Left ventricle myocardium inferior (tissue), 1 donor: ENCODE measurements around the gene SIPA1L2. TPM values are rescaled to one million over a fixed set of nuclear protein-coding genes. Genes with fewer than 3 reads are reported as not detected.
A peak's percentile ranks its signal among the peaks of the same experiment; 100 is the strongest.

Experiments
- DNase-seq: peaks from one replicate; pipeline ENCODE4 v3.0.0-alpha.2; 2020
- H3K27ac ChIP-seq: fragments of 200-600 bp; replicated peaks from 2 replicates; pipeline ENCODE4 v1.8.0; 2021
- H3K27me3 ChIP-seq: fragments of 200-600 bp; 2 replicates; pipeline ENCODE4 v1.8.0; 2021; ENCODE audit warnings: low read depth
- H3K36me3 ChIP-seq: fragments of 200-600 bp; 2 replicates; pipeline ENCODE4 v1.8.0; 2021
- H3K4me1 ChIP-seq: fragments of 200-600 bp; 2 replicates; pipeline ENCODE4 v1.8.0; 2021
- H3K4me3 ChIP-seq: fragments of 200-600 bp; 2 replicates; pipeline ENCODE4 v1.8.0; 2021; ENCODE audit warnings: mild to moderate bottlenecking, moderate library complexity
- H3K9me3 ChIP-seq: fragments of 200-600 bp; replicated peaks from 2 replicates; pipeline ENCODE4 v1.8.0; 2021
- intact Hi-C: fragments of 100-400 bp; cut with micrococcal nuclease; formaldehyde crosslinking; loops from one replicate; pipeline ENCODE4 v1.11.0; 2022
- total RNA-seq: library from RNA; stranded (reverse); fragmentation: NEBNext Ultra II Directional; extraction: Animal tissue kit (Norgen Biotek cat#: 25700); gene quantifications from one replicate; pipeline ENCODE4 v1.2.1, GENCODE V29; 2021
- TF ChIP-seq, protein P1 (sequence below): fragments of 200-600 bp; IDR thresholded peaks from 2 replicates; pipeline ENCODE4 v1.8.0; 2021; ENCODE audit warnings: antibody characterized with exemption, mild to moderate bottlenecking, borderline replicate concordance
- donor health status: DM: no; HTN: yes; CAD: no; lungs with severe emphysema.

SIPA1L2 gene
- total RNA-seq, 1 donor from 2014 or later: 127 TPM

DNA sequence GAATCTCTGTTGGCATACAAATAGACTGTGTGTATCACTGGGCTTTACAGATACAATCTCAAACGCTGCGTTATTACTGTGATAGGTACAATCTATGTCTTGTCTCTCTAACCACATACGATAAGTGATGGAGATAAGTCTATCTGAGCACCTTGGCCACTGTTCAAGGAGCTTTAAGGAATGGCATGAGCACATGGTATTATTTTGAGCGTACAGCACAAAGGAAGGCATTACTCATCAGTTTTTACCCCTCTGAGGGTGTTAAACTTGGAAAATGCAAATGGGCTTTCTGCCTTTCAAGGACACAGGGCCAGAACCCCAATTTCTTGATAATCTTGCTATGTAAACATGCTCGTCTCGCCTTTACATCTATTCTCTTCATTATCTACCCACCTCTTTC is 11.6 kb upstream of the SIPA1L2 start:
- Histone ChIP-seq H3K9me3 (no peaks in the 10 kb centered on the region), H3K27ac (no peak overlapping the region), H3K4me3 (no peak overlapping the region), H3K27me3 (no peaks in the 10 kb centered on the region), H3K4me1 (no peaks in the 10 kb centered on the region), H3K36me3 (no peaks in the 10 kb centered on the region)
- intact Hi-C loops: no loop called here
- no peak for DNase-seq
- TF ChIP-seq, protein P1, sequence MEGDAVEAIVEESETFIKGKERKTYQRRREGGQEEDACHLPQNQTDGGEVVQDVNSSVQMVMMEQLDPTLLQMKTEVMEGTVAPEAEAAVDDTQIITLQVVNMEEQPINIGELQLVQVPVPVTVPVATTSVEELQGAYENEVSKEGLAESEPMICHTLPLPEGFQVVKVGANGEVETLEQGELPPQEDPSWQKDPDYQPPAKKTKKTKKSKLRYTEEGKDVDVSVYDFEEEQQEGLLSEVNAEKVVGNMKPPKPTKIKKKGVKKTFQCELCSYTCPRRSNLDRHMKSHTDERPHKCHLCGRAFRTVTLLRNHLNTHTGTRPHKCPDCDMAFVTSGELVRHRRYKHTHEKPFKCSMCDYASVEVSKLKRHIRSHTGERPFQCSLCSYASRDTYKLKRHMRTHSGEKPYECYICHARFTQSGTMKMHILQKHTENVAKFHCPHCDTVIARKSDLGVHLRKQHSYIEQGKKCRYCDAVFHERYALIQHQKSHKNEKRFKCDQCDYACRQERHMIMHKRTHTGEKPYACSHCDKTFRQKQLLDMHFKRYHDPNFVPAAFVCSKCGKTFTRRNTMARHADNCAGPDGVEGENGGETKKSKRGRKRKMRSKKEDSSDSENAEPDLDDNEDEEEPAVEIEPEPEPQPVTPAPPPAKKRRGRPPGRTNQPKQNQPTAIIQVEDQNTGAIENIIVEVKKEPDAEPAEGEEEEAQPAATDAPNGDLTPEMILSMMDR: no peak

DNA sequence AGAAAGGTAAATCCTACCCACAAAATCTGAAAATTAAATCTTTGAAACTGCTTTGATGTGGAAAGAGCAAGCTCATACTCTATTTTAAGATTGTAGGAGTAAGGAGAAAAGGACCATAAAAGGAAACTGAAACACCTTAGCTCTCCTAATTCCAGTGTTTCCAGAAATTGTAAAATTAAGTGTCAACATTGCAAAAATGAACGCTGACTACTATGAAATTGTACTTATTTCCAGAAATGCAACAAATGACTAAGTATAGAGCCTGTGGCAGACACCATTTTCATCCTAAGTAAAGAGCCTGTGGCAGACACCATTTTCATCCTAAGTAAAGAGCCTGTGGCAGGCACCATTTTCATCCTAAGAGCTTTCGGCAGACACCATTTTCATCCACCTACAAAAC is 6.9 kb upstream of the SIPA1L2 start:
- H3K27me3 ChIP-seq: no peaks in the 10 kb centered on the region
- no peak overlapping the region for H3K27ac ChIP-seq
- H3K9me3 ChIP-seq: no peaks in the 10 kb centered on the region
- TF ChIP-seq, protein P1: no peak
- peaks cover 3% of the 10 kb centered on the region for H3K4me1 ChIP-seq
- no peak overlapping the region for H3K4me3 ChIP-seq
- intact Hi-C loops: loop anchor here (5.0 kb wide), 3 partner anchors 391 to 606 kb away; no protein-coding TSS in a partner anchor
- H3K36me3 ChIP-seq: no peaks in the 10 kb centered on the region
- DNase-seq: no peak

DNA sequence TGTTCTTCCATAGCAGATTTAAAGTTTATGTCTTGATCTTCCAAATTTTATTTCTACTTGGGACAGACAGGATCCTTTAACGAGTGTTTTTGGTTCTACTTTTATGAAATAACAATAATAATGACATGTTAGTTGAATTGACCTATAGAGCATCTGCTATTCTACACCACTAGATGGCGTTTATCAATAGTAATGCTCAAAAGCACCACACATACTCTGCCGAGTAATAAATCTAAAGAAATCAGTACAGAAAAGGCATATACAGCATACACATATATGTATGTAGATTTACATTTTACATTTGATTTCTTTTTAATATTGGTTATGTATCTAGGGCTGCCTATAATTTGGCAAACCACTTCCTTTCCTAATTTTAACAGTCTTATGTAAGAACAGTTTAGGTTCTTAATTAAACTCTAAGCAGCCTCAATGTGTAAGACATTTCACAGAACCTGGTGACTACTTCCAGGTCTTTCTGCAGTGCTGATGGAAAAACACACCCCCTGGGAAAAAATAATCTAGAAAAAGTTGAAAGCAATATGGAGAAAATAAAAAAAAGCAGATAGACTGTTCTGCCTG is 5.9 kb upstream of the SIPA1L2 start:
- H3K27me3 ChIP-seq: no peaks in the 10 kb centered on the region
- H3K4me3 ChIP-seq: no peak overlapping the region
- no peaks in the 10 kb centered on the region for H3K36me3 ChIP-seq
- no peak overlapping the region for H3K27ac ChIP-seq
- peaks cover 7% of the 10 kb centered on the region for H3K4me1 ChIP-seq
- intact Hi-C loops: loop anchor here (5.0 kb wide), 3 partner anchors 391 to 606 kb away; no protein-coding TSS in a partner anchor
- DNase-seq: no peak
- H3K9me3 ChIP-seq: no peaks in the 10 kb centered on the region
- TF ChIP-seq, protein P1: peak; percentile 89

DNA sequence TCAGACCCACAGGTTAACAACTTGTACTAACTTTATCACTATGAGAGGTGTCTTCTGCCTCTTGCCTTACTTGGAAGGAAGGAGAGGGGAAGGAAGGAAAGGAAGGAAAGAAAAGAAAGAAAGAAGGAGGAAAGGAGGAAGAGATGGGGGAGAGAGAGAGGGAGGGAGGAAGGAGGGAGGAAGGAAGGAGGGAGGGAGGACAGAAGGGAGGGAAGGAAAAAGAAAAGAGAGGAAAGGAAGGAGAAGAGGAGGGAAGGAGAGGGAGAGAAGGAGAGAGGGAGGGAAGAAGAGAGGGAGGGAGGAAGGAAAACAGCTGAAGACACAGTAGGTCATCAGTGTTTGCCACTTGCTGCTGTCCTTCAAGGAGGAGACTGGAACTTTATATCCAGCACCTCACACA is 5.3 kb upstream of the SIPA1L2 start:
- intact Hi-C loops: loop anchor here (5.0 kb wide), 3 partner anchors 392 to 607 kb away; no protein-coding TSS in a partner anchor
- Histone ChIP-seq H3K27ac (no peak overlapping the region), H3K36me3 (no peaks in the 10 kb centered on the region), H3K27me3 (no peaks in the 10 kb centered on the region), H3K4me3 (no peak overlapping the region), H3K4me1 (peaks cover 12% of the 10 kb centered on the region), H3K9me3 (no peaks in the 10 kb centered on the region)
- no peak for DNase-seq
- TF ChIP-seq, protein P1: no peak

DNA sequence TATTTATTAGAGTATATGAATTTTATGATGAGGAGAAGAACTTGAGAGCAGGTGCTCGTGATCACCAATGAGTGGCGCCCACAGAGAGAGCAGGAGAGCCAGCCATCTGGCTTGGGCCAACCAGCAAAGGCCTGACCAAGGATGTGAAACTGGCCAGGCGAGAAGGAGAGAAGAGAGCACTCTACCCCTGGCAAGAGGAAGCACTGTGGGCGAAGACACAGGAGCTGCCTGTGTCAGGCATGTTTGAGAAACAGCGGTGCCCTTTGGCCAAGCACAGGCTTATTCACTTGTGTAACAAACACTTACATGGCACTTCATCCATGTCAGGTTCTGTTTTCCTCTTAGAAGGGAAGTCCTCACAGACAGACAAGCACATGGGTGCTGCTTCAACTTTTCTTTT is 4.2 kb upstream of the SIPA1L2 start:
- H3K36me3 ChIP-seq: no peaks in the 10 kb centered on the region
- peaks cover 20% of the 10 kb centered on the region for H3K4me1 ChIP-seq
- DNase-seq: peak; percentile 19
- H3K4me3 ChIP-seq: no peak overlapping the region
- no peaks in the 10 kb centered on the region for H3K27me3 ChIP-seq
- TF ChIP-seq, protein P1: no peak
- no peak overlapping the region for H3K27ac ChIP-seq
- intact Hi-C loops: no loop called here
- no peaks in the 10 kb centered on the region for H3K9me3 ChIP-seq
